K562 (cell line): Measurements from ENCODE around the gene EPB41L3. TPM values are rescaled to one million over a fixed set of nuclear protein-coding genes. Genes with fewer than 3 reads are reported as not detected.

ENCODE experiments used
- ATAC-seq: fragments of 200-7000 bp; cut with Tn5 transposase; 3 replicates; pipeline ENCODE4 v1.9.1; 2020; ENCODE audit warnings: moderate library complexity
- BruUV-seq: library from RNA; stranded (reverse); fragments of 400-500 nt; replicated peaks from 2 replicates; lab custom pipeline; 2021; lab: Mats Ljungman, UMichigan
- CTCF ChIA-PET: fragments of 300-600 bp; formaldehyde crosslinking; extraction: SDS; loops from one replicate; lab custom pipeline; 2021; ENCODE audit warnings: low intra/inter-chr PET ratio; lab: Yijun Ruan, JAX
- POLR2A ChIA-PET: fragments of 300-600, 350-650 bp; sonication (Branson Sonifier 250); formaldehyde crosslinking; extraction: SDS; loops from one replicate; lab custom pipeline; 2021; ENCODE audit warnings: antibody characterized with exemption, inconsistent platforms; lab: Yijun Ruan, JAX
- DNase-seq, 4 experiments: peaks; one replicate each; pipeline versions ENCODE4 v3.0.0 to v3.0.0-alpha.2; 2011 to 2018; ENCODE audit warnings: low spot score in 3 of 4, mixed read lengths in 3 of 4; ENCODE audit errors: extremely low read depth in 1 of 4
- FAIRE-seq: peaks from 2 replicates; lab custom pipeline; 2011; peaks lifted over from hg19 to GRCh38; lab: Jason Lieb, UNC
- H2AFZ ChIP-seq: 2 replicates; pipeline ENCODE4 v1.6.0; 2011; ENCODE audit warnings: low read depth, low read length, control low read depth, inconsistent platforms
- H3K27ac ChIP-seq: fragments of 200-600 bp; 3 replicates; pipeline ENCODE4 v1.8.0; 2011; ENCODE audit warnings: low read depth, mild to moderate bottlenecking, control low read depth, inconsistent platforms, low read length, moderate library complexity, mixed read lengths; ENCODE audit errors: extremely low read depth
- H3K27me3 ChIP-seq, 2 experiments: fragments of 300-600 bp in 1 of 2; 2 replicates in 1 of 2; 3 replicates in 1 of 2; pipeline versions ENCODE4 v1.6.0 to v1.8.0; 2011; ENCODE audit warnings: inconsistent platforms in 2 of 2, low read length in 2 of 2, mild to moderate bottlenecking in 1 of 2, mixed read lengths in 1 of 2, moderate library complexity in 1 of 2; ENCODE audit not compliant: control insufficient read depth in 2 of 2, insufficient read depth in 2 of 2
- H3K36me3 ChIP-seq: fragments of 300-600 bp; 3 replicates; pipeline ENCODE4 v1.8.0; 2011; ENCODE audit warnings: mild to moderate bottlenecking, low read length, inconsistent platforms; ENCODE audit not compliant: control insufficient read depth, insufficient read depth
- H3K4me1 ChIP-seq, 2 experiments: fragments of 200-600 bp in 1 of 2; replicated peaks in 1 of 2; 2 replicates in 1 of 2; 3 replicates in 1 of 2; pipeline versions ENCODE4 v1.5.1 to v1.8.0; 2011; ENCODE audit warnings: inconsistent platforms in 2 of 2, low read length in 2 of 2, mild to moderate bottlenecking in 1 of 2, mixed read lengths in 1 of 2, moderate library complexity in 1 of 2; ENCODE audit not compliant: control insufficient read depth in 2 of 2, insufficient read depth in 2 of 2
- H3K4me2 ChIP-seq: 2 replicates; pipeline ENCODE4 v1.6.1; 2011; ENCODE audit warnings: low read length, control low read depth, inconsistent platforms, mixed read lengths; ENCODE audit not compliant: insufficient read depth
- H3K4me3 ChIP-seq: fragments of 200-600 bp; sonication (generic), shearing (Covaris generic); 2 replicates; pipeline ENCODE4 v1.5.1; 2016; ENCODE audit warnings: control low read depth, inconsistent platforms
- H3K79me2 ChIP-seq: fragments of 200-600 bp; 3 replicates; pipeline ENCODE4 v1.8.0; 2011; ENCODE audit warnings: low read length, inconsistent platforms; ENCODE audit not compliant: control insufficient read depth, insufficient read depth
- H3K9ac ChIP-seq, 2 experiments: 2 replicates each; pipeline versions ENCODE4 v1.6.0 to v1.6.1; 2011; ENCODE audit warnings: low read depth in 2 of 2, low read length in 2 of 2, control low read depth in 1 of 2, inconsistent platforms in 1 of 2, mild to moderate bottlenecking in 1 of 2, mixed read lengths in 1 of 2; ENCODE audit not compliant: insufficient read depth in 1 of 2
- H3K9me1 ChIP-seq: one replicate; pipeline ENCODE4 v1.6.0; 2011; ENCODE audit warnings: inconsistent platforms, mild to moderate bottlenecking, low read length, moderate library complexity; ENCODE audit not compliant: control insufficient read depth, insufficient read depth
- H3K9me3 ChIP-seq: replicated peaks from 2 replicates; pipeline ENCODE4 v1.5.1; 2011; ENCODE audit warnings: low read depth, low read length, inconsistent platforms; ENCODE audit not compliant: control insufficient read depth, insufficient read depth
- H4K20me1 ChIP-seq: replicated peaks from 2 replicates; pipeline ENCODE4 v1.6.1; 2011; ENCODE audit warnings: low read length, inconsistent platforms, mixed read lengths; ENCODE audit not compliant: control insufficient read depth, insufficient read depth
- POU5F1 ChIP-seq: fragments of 150-350 bp; IDR thresholded peaks from 2 replicates; pipeline ENCODE4 v1.6.1; 2014; ENCODE audit warnings: borderline replicate concordance, low read length, low read depth, mild to moderate bottlenecking; ENCODE audit not compliant: partially characterized antibody
- RBM14 ChIP-seq: fragments of 200-400 bp; formaldehyde crosslinking; IDR thresholded peaks from 2 replicates; pipeline ENCODE4 v1.6.1; 2018; ENCODE audit warnings: low read depth, mild to moderate bottlenecking, low read length, moderate library complexity, borderline replicate concordance; ENCODE audit not compliant: insufficient read depth
- RFX1 ChIP-seq: fragments of 450-650 bp; IDR thresholded peaks from 2 replicates; pipeline ENCODE4 v1.6.1; 2016; ENCODE audit warnings: mild to moderate bottlenecking, moderate library complexity
- ZNF696 ChIP-seq: fragments of 250-450 bp; sonication (Bioruptor Pico); conservative IDR thresholded peaks from 2 replicates; pipeline ENCODE4 v1.4.0; 2020; ENCODE audit warnings: mild to moderate bottlenecking, moderate library complexity
- ZNF830 ChIP-seq: fragments of 250-450 bp; sonication (Bioruptor Pico); IDR thresholded peaks from 2 replicates; pipeline ENCODE4 v1.5.0; 2021; ENCODE audit warnings: mild to moderate bottlenecking
- WGBS: fragments of 100-300 bp; shearing (Covaris generic); methylation state at CpG from one replicate; pipeline ENCODE4 v1.1.6; 2016; ENCODE audit warnings: low coverage, mixed read lengths; ENCODE audit not compliant: insufficient coverage; ENCODE audit errors: missing lambda C conversion rate; 5-methylcytosine and 5-hydroxymethylcytosine counted together
- in situ Hi-C: fragments of 300-500 bp; cut with MboI; formaldehyde crosslinking; loops from 4 replicates; pipeline ENCODE4 v1.15.0; 2018; ENCODE audit warnings: inconsistent platforms, mixed read lengths
- intact Hi-C: fragments of 100-400 bp; cut with micrococcal nuclease; formaldehyde crosslinking; loops from 2 replicates; pipeline ENCODE4 v1.14.2; 2022
- polyA plus RNA-seq, 8 experiments: library from polyadenylated mRNA; depleted of rRNA in 4 of 8; stranded (reverse) in 5 of 8; unstranded in 3 of 8; fragments of >200 nt; fragmentation: Nextera tagmentation in 2 of 8; fragmentation: Illumina TruSeq in 1 of 8; extraction: Ambion mirVana in 2 of 8; extraction: Trizol in 1 of 8; gene quantifications; 2 replicates each; pipeline versions ENCODE4 v1.2.1 to v1.2.3, GENCODE V29; 2011 to 2014; ENCODE audit warnings: inconsistent platforms in 1 of 8, missing spikeins in 1 of 8
- total RNA-seq, 7 experiments: library from RNA; depleted of rRNA in 6 of 7; stranded (reverse); fragments of >200 nt in 6 of 7; fragmentation: Illumina TruSeq in 2 of 7; extraction: Trizol in 2 of 7; gene quantifications; 2 replicates each; pipeline versions ENCODE4 v1.2.1 to v1.2.3, GENCODE V29; 2011 to 2021; ENCODE audit warnings: low replicate concordance in 1 of 7
- TF ChIP-seq, protein P1 (sequence below), 2 experiments: IDR thresholded peaks; 2 replicates each; pipeline ENCODE4 v1.6.1; 2012; ENCODE audit warnings: improper control_type of control experiment in 2 of 2, low read depth in 2 of 2, low read length in 2 of 2, borderline replicate concordance in 1 of 2
- TF ChIP-seq, protein P2 (sequence below): IDR thresholded peaks from 2 replicates; pipeline ENCODE4 v1.6.1; 2011; ENCODE audit warnings: borderline replicate concordance, low read depth, mild to moderate bottlenecking, moderate library complexity, low read length; ENCODE audit not compliant: insufficient read depth, poor library complexity, severe bottlenecking

The EPB41L3 gene
- total and polyA plus RNA-seq, 9 of the 15 experiments (the other 6 are each of a cell fraction or from before 2014, with no cell fraction given): 0.44 to 0.49 TPM; not detected in 7

DNA sequence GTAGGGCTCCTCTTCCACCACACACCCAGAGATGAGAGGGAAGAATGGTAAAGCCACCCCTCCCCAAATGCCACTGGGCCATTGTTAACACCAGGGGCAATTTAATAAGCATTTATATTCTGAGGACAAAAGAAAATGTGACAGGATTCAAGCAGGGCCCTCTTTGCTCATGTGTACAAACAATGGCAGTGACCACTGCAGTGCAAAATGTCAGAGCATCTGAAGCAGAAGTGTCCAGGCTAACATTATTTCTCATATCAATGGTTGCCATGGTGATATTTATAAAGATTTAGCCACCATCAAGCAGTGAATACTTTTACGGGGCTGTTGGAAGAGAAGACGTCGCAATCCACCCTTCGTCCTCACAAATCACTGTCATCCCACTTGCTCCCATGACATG, 10.8 kb upstream of the EPB41L3 start:
- in situ Hi-C loops (no loop called here), intact Hi-C loops (no loop called here)
- no peak overlapping the region for H3K4me2 ChIP-seq
- POLR2A ChIA-PET: no interaction called here
- no peaks in the 10 kb centered on the region for H3K4me1 ChIP-seq
- CTCF ChIA-PET: no interaction called here
- WGBS: 0% methylated on average over 4 of the region's 4 CpGs
- TF ChIP-seq RFX1: peak; percentile 39
- TF ChIP-seq, protein P1, sequence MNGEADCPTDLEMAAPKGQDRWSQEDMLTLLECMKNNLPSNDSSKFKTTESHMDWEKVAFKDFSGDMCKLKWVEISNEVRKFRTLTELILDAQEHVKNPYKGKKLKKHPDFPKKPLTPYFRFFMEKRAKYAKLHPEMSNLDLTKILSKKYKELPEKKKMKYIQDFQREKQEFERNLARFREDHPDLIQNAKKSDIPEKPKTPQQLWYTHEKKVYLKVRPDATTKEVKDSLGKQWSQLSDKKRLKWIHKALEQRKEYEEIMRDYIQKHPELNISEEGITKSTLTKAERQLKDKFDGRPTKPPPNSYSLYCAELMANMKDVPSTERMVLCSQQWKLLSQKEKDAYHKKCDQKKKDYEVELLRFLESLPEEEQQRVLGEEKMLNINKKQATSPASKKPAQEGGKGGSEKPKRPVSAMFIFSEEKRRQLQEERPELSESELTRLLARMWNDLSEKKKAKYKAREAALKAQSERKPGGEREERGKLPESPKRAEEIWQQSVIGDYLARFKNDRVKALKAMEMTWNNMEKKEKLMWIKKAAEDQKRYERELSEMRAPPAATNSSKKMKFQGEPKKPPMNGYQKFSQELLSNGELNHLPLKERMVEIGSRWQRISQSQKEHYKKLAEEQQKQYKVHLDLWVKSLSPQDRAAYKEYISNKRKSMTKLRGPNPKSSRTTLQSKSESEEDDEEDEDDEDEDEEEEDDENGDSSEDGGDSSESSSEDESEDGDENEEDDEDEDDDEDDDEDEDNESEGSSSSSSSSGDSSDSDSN (IDR thresholded peaks at IDR 0.05; ENCODE audit: borderline replicate concordance in 1 of 2, low read depth in 2 of 2, low read length in 2 of 2): no peak
- no peaks in the 10 kb centered on the region for H3K79me2 ChIP-seq
- no peak overlapping the region for H3K27ac ChIP-seq
- H3K27me3 ChIP-seq: no peaks in the 10 kb centered on the region
- H2AFZ ChIP-seq: no peak overlapping the region
- FAIRE-seq (no peak), ATAC-seq (no peak), DNase-seq (no peak)
- H3K9me1 ChIP-seq: no peaks in the 10 kb centered on the region
- H3K9me3 ChIP-seq: no peaks in the 10 kb centered on the region
- no peaks in the 10 kb centered on the region for H4K20me1 ChIP-seq
- no peak overlapping the region for H3K4me3 ChIP-seq
- no peaks in the 10 kb centered on the region for H3K36me3 ChIP-seq
- H3K9ac ChIP-seq: no peak overlapping the region
- no TSS peak for BruUV-seq

DNA sequence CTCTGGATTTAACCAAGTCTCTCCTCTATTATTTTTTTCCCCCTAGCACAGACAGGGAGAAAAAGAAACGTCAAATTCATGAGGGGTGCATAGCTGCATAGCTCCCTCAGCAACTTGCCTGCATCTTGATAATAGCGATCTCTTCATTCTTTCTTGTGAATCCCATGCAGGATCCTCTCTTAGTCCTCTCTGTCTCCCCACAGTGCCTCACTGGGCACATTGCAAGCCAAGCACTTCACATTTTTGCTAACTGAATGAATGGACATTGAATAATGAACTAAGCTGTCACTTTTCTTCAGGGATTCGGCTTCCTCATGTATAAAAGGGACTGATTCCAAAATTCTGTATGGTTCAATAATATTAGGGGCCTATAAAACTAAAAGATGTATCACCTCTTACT, 2.9 kb upstream of the EPB41L3 start:
- POLR2A ChIA-PET: interaction anchor here (0.8 kb wide), 1 partner anchor 10 kb away, joined by 3 read pairs; no protein-coding TSS in a partner anchor
- H3K27me3 ChIP-seq: no peaks in the 10 kb centered on the region
- 0% methylated on average over 3 of the region's 3 CpGs for WGBS
- FAIRE-seq (no peak), DNase-seq (peak in 1 of 4 experiments; percentile 3), ATAC-seq (no peak)
- H3K4me1 ChIP-seq: no peaks in the 10 kb centered on the region; a peak in 1 of 5 replicates
- no peaks in the 10 kb centered on the region for H3K79me2 ChIP-seq
- no peaks in the 10 kb centered on the region for H3K9me3 ChIP-seq
- H4K20me1 ChIP-seq: no peaks in the 10 kb centered on the region
- no peak overlapping the region for H3K27ac ChIP-seq
- BruUV-seq: no TSS peak
- H2AFZ ChIP-seq: no peak overlapping the region
- H3K4me3 ChIP-seq: no peak overlapping the region
- no peak overlapping the region for H3K9ac ChIP-seq
- H3K36me3 ChIP-seq: no peaks in the 10 kb centered on the region
- CTCF ChIA-PET: interaction anchor here (0.7 kb wide), 1 partner anchor 24 kb away, joined by 3 read pairs; no protein-coding TSS in a partner anchor
- intact Hi-C loops (no loop called here), in situ Hi-C loops (no loop called here)
- H3K4me2 ChIP-seq: no peak overlapping the region
- H3K9me1 ChIP-seq: no peaks in the 10 kb centered on the region
- TF ChIP-seq ZNF830 (CRISPR knock-in tag) (no peak), RBM14 (no peak), POU5F1 (no peak), ZNF696 (CRISPR knock-in tag) (no peak)
- TF ChIP-seq, protein P2, sequence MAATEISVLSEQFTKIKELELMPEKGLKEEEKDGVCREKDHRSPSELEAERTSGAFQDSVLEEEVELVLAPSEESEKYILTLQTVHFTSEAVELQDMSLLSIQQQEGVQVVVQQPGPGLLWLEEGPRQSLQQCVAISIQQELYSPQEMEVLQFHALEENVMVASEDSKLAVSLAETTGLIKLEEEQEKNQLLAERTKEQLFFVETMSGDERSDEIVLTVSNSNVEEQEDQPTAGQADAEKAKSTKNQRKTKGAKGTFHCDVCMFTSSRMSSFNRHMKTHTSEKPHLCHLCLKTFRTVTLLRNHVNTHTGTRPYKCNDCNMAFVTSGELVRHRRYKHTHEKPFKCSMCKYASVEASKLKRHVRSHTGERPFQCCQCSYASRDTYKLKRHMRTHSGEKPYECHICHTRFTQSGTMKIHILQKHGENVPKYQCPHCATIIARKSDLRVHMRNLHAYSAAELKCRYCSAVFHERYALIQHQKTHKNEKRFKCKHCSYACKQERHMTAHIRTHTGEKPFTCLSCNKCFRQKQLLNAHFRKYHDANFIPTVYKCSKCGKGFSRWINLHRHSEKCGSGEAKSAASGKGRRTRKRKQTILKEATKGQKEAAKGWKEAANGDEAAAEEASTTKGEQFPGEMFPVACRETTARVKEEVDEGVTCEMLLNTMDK: no peak
